GM18511 (cell line): ENCODE results near the gene SLC25A11.

Source experiments
- ATAC-seq: cut with Tn5 transposase; IDR thresholded peaks from one replicate; pipeline ENCODE4 v1.9.1; 2021; ENCODE audit warnings: mild to moderate bottlenecking, moderate library complexity; ENCODE audit not compliant: unreplicated experiment

Gene SLC25A11

GRCh38 chr17:4896332-4897197, 43.3 kb downstream of the SLC25A11 start:
- ATAC-seq: no peak

GRCh38 chr17:4895657-4896331, 44.1 kb downstream of the SLC25A11 start:
- no peak for ATAC-seq

GRCh38 chr17:4895121-4895520, 44.7 kb downstream of the SLC25A11 start:
- ATAC-seq: no peak

GRCh38 chr17:4893721-4894560, 45.9 kb downstream of the SLC25A11 start:
- no peak for ATAC-seq

- ATAC-seq: no peak
These were observed 46.6 kb downstream of the SLC25A11 start for GRCh38 chr17:4893272-4893671.

GRCh38 chr17:4892499-4893221, 47.2 kb downstream of the SLC25A11 start:
- ATAC-seq: no peak

- no peak for ATAC-seq
These were observed 48.1 kb downstream of the SLC25A11 start for GRCh38 chr17:4891411-4892410.

- no peak for ATAC-seq
These were observed 52.3 kb downstream of the SLC25A11 start for GRCh38 chr17:4887581-4887980.
